Hindlimb muscle (tissue), 1 donor: Measurements from ENCODE around the gene EFNA1. TPM values are rescaled to one million over a fixed set of nuclear protein-coding genes. Genes with fewer than 3 reads are reported as not detected.
"Not testable (repeated sequence)": the region's sequence is repeated elsewhere in the genome, so short reads cannot be mapped to it uniquely, and the experiment has no call there.

Source experiments
- DNase-seq: peaks from one replicate; pipeline ENCODE4 v3.0.0-alpha.2; 2013
- polyA plus RNA-seq: library from polyadenylated mRNA; unstranded; fragments of 120-200 nt; gene quantifications from one replicate; pipeline ENCODE4 v1.2.1, GENCODE V29; 2013; ENCODE audit not compliant: insufficient read length

EFNA1 gene
- polyA plus RNA-seq, 1 donor = 24.7 TPM

- DNase-seq = no peak
Measured at GRCh38 chr1:155092641-155093040, 35.0 kb upstream of the EFNA1 start.

- no peak for DNase-seq
Measured at GRCh38 chr1:155093911-155094621, 33.6 kb upstream of the EFNA1 start.

- no peak for DNase-seq
Measured at GRCh38 chr1:155094622-155094948, 33.1 kb upstream of the EFNA1 start.

GRCh38 chr1:155099331-155099730 lies 28.3 kb upstream of the EFNA1 start:
- DNase-seq = no peak

- DNase-seq = no peak
Measured at GRCh38 chr1:155103325-155103724, 24.4 kb upstream of the EFNA1 start.

- no peak for DNase-seq
Measured at GRCh38 chr1:155104605-155105534, 22.8 kb upstream of the EFNA1 start.

GRCh38 chr1:155105604-155106011 lies 22.1 kb upstream of the EFNA1 start:
- DNase-seq = no peak

- no peak for DNase-seq
Measured at GRCh38 chr1:155106862-155107261, 20.8 kb upstream of the EFNA1 start.

GRCh38 chr1:155107309-155108264 lies 20.1 kb upstream of the EFNA1 start:
- no peak for DNase-seq

- DNase-seq = no peak
Measured at GRCh38 chr1:155108296-155108695, 19.4 kb upstream of the EFNA1 start.

- DNase-seq = no peak
Measured at GRCh38 chr1:155110381-155110780, 17.3 kb upstream of the EFNA1 start.

GRCh38 chr1:155110826-155111225 lies 16.9 kb upstream of the EFNA1 start:
- DNase-seq = no peak

GRCh38 chr1:155113450-155113980 lies 14.2 kb upstream of the EFNA1 start:
- DNase-seq = no peak

- DNase-seq = no peak
Measured at GRCh38 chr1:155116113-155116764, 11.4 kb upstream of the EFNA1 start.

- DNase-seq = no peak
Measured at GRCh38 chr1:155117610-155118009, 10.1 kb upstream of the EFNA1 start.

- not testable (repeated sequence) for DNase-seq
Measured at GRCh38 chr1:155118090-155118489, 9.6 kb upstream of the EFNA1 start.

GRCh38 chr1:155120253-155120652 lies 7.4 kb upstream of the EFNA1 start:
- DNase-seq = no peak

GRCh38 chr1:155121249-155121648 lies 6.4 kb upstream of the EFNA1 start:
- no peak for DNase-seq

GRCh38 chr1:155122308-155122707 lies 5.4 kb upstream of the EFNA1 start:
- no peak for DNase-seq

- no peak for DNase-seq
Measured at GRCh38 chr1:155123801-155124200, 3.9 kb upstream of the EFNA1 start.

- no peak for DNase-seq
Measured at GRCh38 chr1:155124503-155125463, 2.9 kb upstream of the EFNA1 start.
